Esophagus (tissue), 2 donors: ENCODE data around the gene WDR70. TPM values are rescaled to one million over a fixed set of nuclear protein-coding genes. Genes with fewer than 3 reads are reported as not detected.

ENCODE experiments used
- H3K27ac ChIP-seq, 2 donors: one replicate each; pipeline ENCODE4 v1.5.1; 2013; ENCODE audit warnings: low read depth in 2 of 2, mild to moderate bottlenecking in 2 of 2, inconsistent platforms in 1 of 2, low read length in 1 of 2, moderate library complexity in 1 of 2
- H3K27me3 ChIP-seq, 2 donors: one replicate each; pipeline ENCODE4 v1.6.1; 2013; ENCODE audit warnings: low read length in 2 of 2, control low read depth in 1 of 2, mild to moderate bottlenecking in 1 of 2; ENCODE audit not compliant: insufficient read depth in 2 of 2, control insufficient read depth in 1 of 2
- H3K36me3 ChIP-seq, 2 donors: one replicate each; pipeline ENCODE4 v1.6.1; 2013; ENCODE audit warnings: low read length in 1 of 2; ENCODE audit not compliant: control insufficient read depth in 2 of 2, insufficient read depth in 2 of 2
- H3K4me1 ChIP-seq, 2 donors: one replicate each; pipeline ENCODE4 v1.6.1; 2013; ENCODE audit warnings: low read length in 1 of 2; ENCODE audit not compliant: control insufficient read depth in 2 of 2, insufficient read depth in 2 of 2
- H3K4me3 ChIP-seq, 2 donors: one replicate each; pipeline ENCODE4 v1.5.1; 2013; ENCODE audit warnings: low read length in 2 of 2, mild to moderate bottlenecking in 2 of 2, low read depth in 1 of 2, moderate library complexity in 1 of 2
- H3K9me3 ChIP-seq, 2 donors: one replicate each; pipeline ENCODE4 v1.6.1; 2013; ENCODE audit warnings: mild to moderate bottlenecking in 2 of 2, low read depth in 1 of 2, low read length in 1 of 2, moderate library complexity in 1 of 2; ENCODE audit not compliant: control insufficient read depth in 2 of 2, insufficient read depth in 1 of 2
- WGBS, 2 donors: extraction: QIAGEN DNeasy Blood & Tissue Kit; methylation state at CpG; one replicate each; pipeline ENCODE4 v1.1.7; 2013; 5-methylcytosine and 5-hydroxymethylcytosine counted together
- polyA plus RNA-seq, 2 donors: library from polyadenylated mRNA; stranded (reverse); fragments of 200-250 nt; gene quantifications; one replicate each; pipeline ENCODE4 v1.2.3, GENCODE V29; 2013
- donor health status: healthy with polysubstance abuse.
- donor health status: Bipolar disorder and iron deficiency.

WDR70 gene
- polyA plus RNA-seq, 2 donors = 13.9 to 14.3 TPM

- Histone ChIP-seq H3K4me3 (no peak overlapping the region), H3K27me3 (no peaks in the 10 kb centered on the region), H3K4me1 (no peaks in the 10 kb centered on the region), H3K27ac (no peak overlapping the region), H3K36me3 (no peaks in the 10 kb centered on the region), H3K9me3 (no peaks in the 10 kb centered on the region)
- 94 to 95% methylated on average over 13 of the region's 13 CpGs for WGBS, 2 donors
Measured at GRCh38 chr5:37532976-37533740, 154.0 kb downstream of the WDR70 start.

- Histone ChIP-seq H3K4me1 (no peaks in the 10 kb centered on the region), H3K27me3 (no peaks in the 10 kb centered on the region), H3K4me3 (no peak overlapping the region), H3K36me3 (no peaks in the 10 kb centered on the region), H3K27ac (no peak overlapping the region), H3K9me3 (no peaks in the 10 kb centered on the region)
- 97% methylated on average over 6 of the region's 6 CpGs for WGBS, 2 donors
Measured at GRCh38 chr5:37533851-37534250, 154.7 kb downstream of the WDR70 start.

- no peak overlapping the region for H3K4me3 ChIP-seq
- no peaks in the 10 kb centered on the region for H3K9me3 ChIP-seq
- no peaks in the 10 kb centered on the region for H3K36me3 ChIP-seq
- no peaks in the 10 kb centered on the region for H3K4me1 ChIP-seq
- 82 to 86% methylated on average over 3 of the region's 3 CpGs for WGBS, 2 donors
- no peak overlapping the region for H3K27ac ChIP-seq
- no peaks in the 10 kb centered on the region for H3K27me3 ChIP-seq
Measured at GRCh38 chr5:37539459-37539858, 160.3 kb downstream of the WDR70 start.

GRCh38 chr5:37543216-37543615 lies 164.1 kb downstream of the WDR70 start:
- Histone ChIP-seq H3K4me1 (no peaks in the 10 kb centered on the region), H3K9me3 (no peaks in the 10 kb centered on the region)
- WGBS, 2 donors = 95 to 96% methylated on average over 1 of the region's 1 CpG

GRCh38 chr5:37549411-37549810 lies 170.3 kb downstream of the WDR70 start:
- no peak overlapping the region for H3K4me3 ChIP-seq
- no peaks in the 10 kb centered on the region for H3K36me3 ChIP-seq
- H3K27me3 ChIP-seq = no peaks in the 10 kb centered on the region
- H3K9me3 ChIP-seq = no peaks in the 10 kb centered on the region
- H3K27ac ChIP-seq = no peak overlapping the region
- H3K4me1 ChIP-seq = no peaks in the 10 kb centered on the region

More at GRCh38 chr5:37543216-37543615, 164.1 kb downstream of the WDR70 start:
- H3K27ac ChIP-seq = no peak overlapping the region
- no peak overlapping the region for H3K4me3 ChIP-seq
- H3K27me3 ChIP-seq = no peaks in the 10 kb centered on the region
- no peaks in the 10 kb centered on the region for H3K36me3 ChIP-seq

GRCh38 chr5:37552161-37552560 lies 173.0 kb downstream of the WDR70 start:
- Histone ChIP-seq H3K4me3 (no peak overlapping the region), H3K9me3 (no peaks in the 10 kb centered on the region), H3K36me3 (no peaks in the 10 kb centered on the region), H3K27ac (no peak overlapping the region), H3K27me3 (no peaks in the 10 kb centered on the region), H3K4me1 (no peaks in the 10 kb centered on the region)
- 87 to 91% methylated on average over 3 of the region's 3 CpGs for WGBS, 2 donors

GRCh38 chr5:37552770-37553719 lies 173.9 kb downstream of the WDR70 start:
- H3K4me3 ChIP-seq = no peak overlapping the region
- no peaks in the 10 kb centered on the region for H3K9me3 ChIP-seq
- H3K27ac ChIP-seq = no peak overlapping the region
- no peaks in the 10 kb centered on the region for H3K36me3 ChIP-seq
- H3K4me1 ChIP-seq = no peaks in the 10 kb centered on the region
- H3K27me3 ChIP-seq = no peaks in the 10 kb centered on the region
- 63% methylated on average over 9 of the region's 9 CpGs for WGBS, 2 donors

- H3K27ac ChIP-seq = no peak overlapping the region
- no peaks in the 10 kb centered on the region for H3K36me3 ChIP-seq
- H3K4me3 ChIP-seq = no peak overlapping the region
- H3K9me3 ChIP-seq = no peaks in the 10 kb centered on the region
- no peaks in the 10 kb centered on the region for H3K4me1 ChIP-seq
- H3K27me3 ChIP-seq = no peaks in the 10 kb centered on the region
- WGBS, 2 donors = 85 to 95% methylated on average over 2 of the region's 2 CpGs
Measured at GRCh38 chr5:37553720-37554404, 174.7 kb downstream of the WDR70 start.

GRCh38 chr5:37554405-37554739 lies 175.3 kb downstream of the WDR70 start:
- Histone ChIP-seq H3K27me3 (no peaks in the 10 kb centered on the region), H3K4me1 (no peaks in the 10 kb centered on the region), H3K9me3 (no peaks in the 10 kb centered on the region), H3K4me3 (no peak overlapping the region), H3K36me3 (no peaks in the 10 kb centered on the region), H3K27ac (no peak overlapping the region)
- 82 to 94% methylated on average over 2 of the region's 2 CpGs for WGBS, 2 donors
